22Rv1 (cell line): ENCODE data around the gene SDE2.
"Not testable (repeated sequence)": the region's sequence is repeated elsewhere in the genome, so short reads cannot be mapped to it uniquely, and the experiment has no call there.

Experiments
- H3K27ac ChIP-seq: fragments of 450-650 bp; 2 replicates; pipeline ENCODE4 v1.5.1; 2017
- CTCF ChIP-seq: fragments of 450-650 bp; IDR thresholded peaks from 2 replicates; pipeline ENCODE4 v1.5.1; 2017; ENCODE audit warnings: mild to moderate bottlenecking
- ZFX ChIP-seq: fragments of 450-650 bp; IDR thresholded peaks from 2 replicates; pipeline ENCODE4 v1.6.1; 2017; ENCODE audit warnings: antibody characterized with exemption, borderline replicate concordance

SDE2 gene

GRCh38 chr1:225940385-225941151 is 58.6 kb downstream of the SDE2 start:
- TF ChIP-seq ZFX (no peak), CTCF (no peak)
- H3K27ac ChIP-seq, result no peak overlapping the region

GRCh38 chr1:225939939-225940310 is 59.2 kb downstream of the SDE2 start:
- not testable (repeated sequence) for H3K27ac ChIP-seq

GRCh38 chr1:225939097-225939938 is 59.8 kb downstream of the SDE2 start:
- H3K27ac ChIP-seq, result not testable (repeated sequence)

GRCh38 chr1:225937048-225937968 is 61.8 kb downstream of the SDE2 start:
- H3K27ac ChIP-seq, result no peak overlapping the region
- no peak for TF ChIP-seq CTCF
- TF ChIP-seq ZFX, result no peak

GRCh38 chr1:225936523-225936922 is 62.6 kb downstream of the SDE2 start:
- H3K27ac ChIP-seq, result no peak overlapping the region
- TF ChIP-seq CTCF, result no peak
- no peak for TF ChIP-seq ZFX

GRCh38 chr1:225936086-225936485 is 63.1 kb downstream of the SDE2 start:
- not testable (repeated sequence) for H3K27ac ChIP-seq

GRCh38 chr1:225934711-225935110 is 64.4 kb downstream of the SDE2 start:
- H3K27ac ChIP-seq, result no peak overlapping the region
- no peak for TF ChIP-seq ZFX
- no peak for TF ChIP-seq CTCF

- no peak overlapping the region for H3K27ac ChIP-seq
- TF ChIP-seq CTCF, result no peak
- no peak for TF ChIP-seq ZFX
These were observed 66.1 kb downstream of the SDE2 start for GRCh38 chr1:225933072-225933471.
